ENCODE measurements around the gene RASD1.

DNA sequence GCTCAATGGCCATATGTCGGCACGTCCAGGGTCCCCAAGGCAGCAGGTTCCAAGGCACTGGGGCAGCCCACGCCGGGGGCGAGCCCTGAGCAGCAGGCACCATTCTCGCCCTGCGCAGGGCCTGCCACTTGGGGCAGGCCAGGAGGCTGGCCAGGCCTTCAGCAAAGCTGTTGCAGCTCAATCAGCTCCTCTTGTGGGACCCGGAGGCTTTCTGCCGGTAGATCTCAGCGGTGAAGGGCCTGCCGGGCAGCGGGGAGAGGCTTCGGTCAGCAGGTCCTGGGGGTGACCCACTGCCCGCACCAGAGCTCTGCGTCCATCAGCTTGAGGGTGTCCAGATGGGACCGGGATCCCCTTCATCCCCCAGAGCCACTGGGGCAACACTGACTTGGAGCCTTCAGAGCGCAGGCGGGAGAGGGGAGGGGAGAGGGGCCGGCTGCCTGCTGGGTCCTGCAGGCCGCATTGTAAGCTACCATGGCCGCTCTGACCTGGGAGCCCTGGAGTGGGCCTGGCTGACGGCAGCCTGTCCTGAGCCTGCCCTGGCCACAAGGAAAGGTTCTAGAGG lies 9.5 kb upstream of the RASD1 start:
- TF ChIP-seq, protein P1, sequence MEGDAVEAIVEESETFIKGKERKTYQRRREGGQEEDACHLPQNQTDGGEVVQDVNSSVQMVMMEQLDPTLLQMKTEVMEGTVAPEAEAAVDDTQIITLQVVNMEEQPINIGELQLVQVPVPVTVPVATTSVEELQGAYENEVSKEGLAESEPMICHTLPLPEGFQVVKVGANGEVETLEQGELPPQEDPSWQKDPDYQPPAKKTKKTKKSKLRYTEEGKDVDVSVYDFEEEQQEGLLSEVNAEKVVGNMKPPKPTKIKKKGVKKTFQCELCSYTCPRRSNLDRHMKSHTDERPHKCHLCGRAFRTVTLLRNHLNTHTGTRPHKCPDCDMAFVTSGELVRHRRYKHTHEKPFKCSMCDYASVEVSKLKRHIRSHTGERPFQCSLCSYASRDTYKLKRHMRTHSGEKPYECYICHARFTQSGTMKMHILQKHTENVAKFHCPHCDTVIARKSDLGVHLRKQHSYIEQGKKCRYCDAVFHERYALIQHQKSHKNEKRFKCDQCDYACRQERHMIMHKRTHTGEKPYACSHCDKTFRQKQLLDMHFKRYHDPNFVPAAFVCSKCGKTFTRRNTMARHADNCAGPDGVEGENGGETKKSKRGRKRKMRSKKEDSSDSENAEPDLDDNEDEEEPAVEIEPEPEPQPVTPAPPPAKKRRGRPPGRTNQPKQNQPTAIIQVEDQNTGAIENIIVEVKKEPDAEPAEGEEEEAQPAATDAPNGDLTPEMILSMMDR (IDR thresholded peaks at IDR 0.05), result no peak
- TF ChIP-seq EP300 (IDR thresholded peaks at IDR 0.05), result no peak
- TF ChIP-seq POLR2A (IDR thresholded peaks at IDR 0.05), result no peak
